Melanocyte of skin (primary cell): Measurements from ENCODE around the gene MEA1. TPM values are rescaled to one million over a fixed set of nuclear protein-coding genes. Genes with fewer than 3 reads are reported as not detected.

Source experiments
- total RNA-seq, 2 donors: library from RNA; depleted of rRNA; stranded (reverse); fragments of >200 nt; gene quantifications; 2 replicates each; pipeline ENCODE4 v1.2.3, GENCODE V29; 2012

The MEA1 gene
- total RNA-seq, result 10 to 100 TPM; 40.6 to 63.6 TPM

GRCh38 chr6:43013843-43014433 is at the start of gene MEA1, which contains the start of gene KLHDC3:
Gene MEA1, minus strand, starts transcription at chr6:43013946. Its CDS starts 133 bp downstream, at chr6:43013813.
Gene KLHDC3, plus strand, starts transcription at chr6:43014249. Its CDS starts 2,944 bp downstream, at chr6:43017193.

DNA sequence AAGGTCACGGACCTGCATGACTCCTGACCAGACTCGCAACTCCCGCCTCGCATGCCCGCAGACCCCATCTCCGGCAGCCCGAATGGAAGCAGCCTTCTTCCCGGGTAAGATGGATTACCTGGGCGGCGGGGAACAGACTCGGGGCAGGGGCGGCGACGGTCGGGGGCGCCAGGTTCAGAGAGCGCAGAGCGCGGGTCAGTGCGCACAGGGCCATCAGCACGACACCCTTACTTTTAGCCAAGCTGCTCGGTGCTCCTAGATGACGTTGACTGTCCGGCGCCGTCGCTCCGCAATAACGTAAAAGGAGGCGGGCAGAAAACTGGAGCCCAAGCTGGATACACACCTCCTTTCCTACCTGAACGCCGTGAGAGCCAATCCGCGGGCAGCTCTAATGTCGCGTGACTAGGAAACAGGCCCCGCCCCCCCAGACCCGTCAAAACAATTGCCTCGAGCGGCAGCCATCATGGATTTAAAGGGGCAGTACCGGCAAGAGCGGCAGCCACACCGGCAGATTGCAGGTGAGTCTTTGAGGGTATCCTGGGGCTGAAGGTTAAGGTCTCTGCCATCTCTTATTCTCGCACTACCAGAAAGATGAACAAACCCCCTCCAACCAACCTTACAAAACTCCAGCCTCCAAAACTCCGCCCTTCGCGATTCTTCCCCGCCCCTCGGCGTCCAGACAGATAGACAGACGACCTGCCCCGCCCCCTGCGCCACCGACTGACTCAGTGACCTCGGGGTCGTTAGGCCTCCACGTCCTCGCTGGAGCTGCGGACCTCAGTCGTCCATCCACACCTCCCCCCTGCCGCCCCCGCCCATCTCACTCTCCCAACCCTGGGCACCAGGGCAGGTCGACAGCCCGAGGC is 45.7 kb upstream of the MEA1 start, which contains the start of the genes KLC4 and MRPL2:
TSS of gene KLC4 (plus strand) at position 464 of the 866 bp plus-strand sequence. CDS start 1,705 bp downstream, outside the sequence.
TSS of gene MRPL2 (minus strand) at position 267 of the 866 bp plus-strand sequence. CDS start at position 214, 53 bp downstream.

GRCh38 chr6:43053545-43054205 is 39.9 kb upstream of the MEA1 start, which contains the start of gene CUL7:
Gene CUL7, minus strand, starts transcription at chr6:43053851. Its CDS starts 1,063 bp downstream, at chr6:43052788.

GRCh38 chr6:43021270-43022047 is 7.7 kb upstream of the MEA1 start, which contains the start of gene RRP36:
Gene RRP36, plus strand, starts transcription at chr6:43021623. Its CDS starts 32 bp downstream, at chr6:43021655.

DNA sequence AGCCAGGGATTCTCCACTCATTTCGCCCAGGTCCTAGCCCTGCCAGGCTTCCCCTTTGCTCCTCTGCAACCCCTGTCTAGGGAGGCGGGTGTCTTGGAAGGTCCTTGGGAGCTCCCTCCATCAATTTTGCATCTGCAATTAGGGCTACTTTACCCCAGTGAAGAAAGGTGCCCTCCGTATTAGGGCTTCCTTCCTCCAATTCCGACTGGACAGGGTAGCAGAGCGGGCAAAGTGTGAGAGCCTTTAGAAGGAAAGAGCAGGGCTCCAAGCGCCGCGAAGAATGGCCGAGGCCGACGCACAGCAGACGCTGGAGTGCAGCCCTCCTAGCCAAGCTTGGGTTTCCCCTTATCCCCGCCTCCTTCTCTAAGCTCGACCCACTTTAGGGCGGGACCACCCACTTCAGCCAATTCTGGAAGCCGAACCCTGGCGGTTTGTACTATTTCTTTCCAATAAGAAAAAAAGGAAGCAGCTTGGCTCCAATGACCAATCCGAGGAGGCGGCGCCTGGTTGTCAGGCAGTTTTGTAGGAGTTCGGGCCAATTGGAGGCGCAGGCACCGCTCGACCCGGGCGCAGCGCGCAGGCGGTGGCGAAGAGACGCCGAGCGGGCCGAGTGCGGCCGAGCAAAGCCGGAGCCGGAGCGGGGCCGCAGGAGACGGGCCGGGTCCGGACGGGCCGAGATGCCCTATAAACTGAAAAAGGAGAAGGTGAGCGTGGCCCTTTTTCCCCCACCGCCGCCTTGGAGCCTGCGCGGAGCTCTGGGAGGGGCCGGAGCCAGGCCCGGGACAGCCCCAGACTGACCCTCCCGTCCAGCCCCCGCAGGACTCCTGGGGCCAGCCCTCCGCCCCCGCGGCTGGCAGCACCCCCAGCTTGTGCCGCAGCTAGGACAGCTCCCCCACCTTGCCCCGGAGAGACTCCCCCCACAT is 29.5 kb downstream of the MEA1 start, which contains the start of gene PPP2R5D:
TSS of gene PPP2R5D (plus strand) at position 570 of the 923 bp plus-strand sequence. CDS start at position 678, 108 bp downstream.

DNA sequence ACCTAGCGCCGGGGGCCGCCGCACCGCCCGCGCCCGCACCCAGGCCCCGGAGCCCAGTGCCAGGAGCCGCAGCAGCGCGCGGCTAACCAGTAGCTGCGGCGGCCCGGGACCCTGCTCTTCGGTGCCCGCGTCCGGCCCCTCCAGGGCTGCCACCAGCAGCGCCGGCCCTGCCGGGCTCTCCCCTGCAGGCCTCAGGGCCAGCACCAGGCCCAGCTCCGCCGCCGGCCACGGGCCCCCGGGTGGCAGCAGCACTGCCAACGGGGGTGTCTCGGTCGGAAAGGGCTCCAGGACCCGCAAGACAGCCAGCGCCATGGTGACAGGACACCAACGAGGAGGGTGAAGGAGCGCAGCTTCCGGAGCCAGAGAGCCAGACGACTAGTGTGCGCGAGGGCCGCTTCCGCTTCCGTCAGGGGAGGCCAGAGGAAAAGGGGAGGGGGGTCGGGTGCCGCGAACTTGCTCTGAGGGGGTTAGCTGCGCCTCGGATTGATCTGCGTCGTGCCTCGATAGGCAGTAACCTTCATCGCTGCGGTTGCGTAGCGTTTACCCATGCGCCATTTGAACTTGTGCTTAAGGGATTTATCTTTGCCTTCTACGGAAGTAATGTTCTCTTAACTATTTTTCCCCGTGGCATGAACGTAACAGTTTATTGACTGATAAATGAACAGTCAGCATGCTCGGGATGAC is 34.8 kb downstream of the MEA1 start, which contains the start of gene PEX6:
TSS of gene PEX6 (minus strand) at position 343 of the 684 bp plus-strand sequence. CDS start at position 312, 31 bp downstream.

Other genes with a start within 250 kb of the MEA1 start
- gene BICRAL, start 231.9 kb downstream of the MEA1 start, total RNA-seq, result 1 to 10 TPM; 4.7 to 4.8 TPM
- gene RPL7L1, start 134.3 kb downstream of the MEA1 start, total RNA-seq, result 100 to 1,000 TPM; 113 to 149 TPM
- under 1 TPM in 1 of 2 donors, not detected in 1; 0.33 TPM for gene PTCRA, start 97.9 kb downstream of the MEA1 start, total RNA-seq
- gene CNPY3, start 84.5 kb downstream of the MEA1 start, total RNA-seq, result 10 to 100 TPM; 19.6 to 39.6 TPM
- not detected for gene GNMT, start 53.2 kb downstream of the MEA1 start, total RNA-seq
- gene PEX6, start 34.8 kb downstream of the MEA1 start, total RNA-seq, result 10 to 100 TPM; 20.3 to 27.5 TPM
- gene PPP2R5D, start 29.4 kb downstream of the MEA1 start, total RNA-seq, result 10 to 100 TPM; 48.5 to 65.6 TPM
- gene KLHDC3, start 303 bp upstream of the MEA1 start, total RNA-seq, result 10 to 100 TPM; 84.7 to 90.9 TPM
- gene RRP36, start 7.7 kb upstream of the MEA1 start, total RNA-seq, result 100 to 1,000 TPM in 1 of 2 donors, 10 to 100 TPM in 1; 84.0 to 123 TPM
- gene CUL7, start 39.9 kb upstream of the MEA1 start, total RNA-seq, result 10 to 100 TPM; 16.7 to 17.6 TPM
- gene MRPL2, start 45.5 kb upstream of the MEA1 start, total RNA-seq, result 10 to 100 TPM; 19.6 to 38.6 TPM
- 10 to 100 TPM in 1 of 2 donors, 1 to 10 TPM in 1; 8.7 to 14.1 TPM for gene KLC4, start 45.7 kb upstream of the MEA1 start, total RNA-seq
- 10 to 100 TPM; 19.3 to 36.6 TPM for gene PTK7, start 62.4 kb upstream of the MEA1 start, total RNA-seq
- 10 to 100 TPM; 15.8 to 22.6 TPM for gene SRF, start 157.3 kb upstream of the MEA1 start, total RNA-seq
- gene CUL9, start 168.2 kb upstream of the MEA1 start, total RNA-seq, result 10 to 100 TPM; 26.0 to 31.0 TPM
- gene DNPH1, start 215.5 kb upstream of the MEA1 start, total RNA-seq, result 10 to 100 TPM; 43.6 to 71.9 TPM
- under 1 TPM in 1 of 2 donors, not detected in 1; under 0.01 TPM for gene TTBK1, start 229.5 kb upstream of the MEA1 start, total RNA-seq